ENCODE data around the gene GRAPL.
"Not testable (repeated sequence)": the region's sequence is repeated elsewhere in the genome, so short reads cannot be mapped to it uniquely, and the experiment has no call there.

GRAPL gene

DNA sequence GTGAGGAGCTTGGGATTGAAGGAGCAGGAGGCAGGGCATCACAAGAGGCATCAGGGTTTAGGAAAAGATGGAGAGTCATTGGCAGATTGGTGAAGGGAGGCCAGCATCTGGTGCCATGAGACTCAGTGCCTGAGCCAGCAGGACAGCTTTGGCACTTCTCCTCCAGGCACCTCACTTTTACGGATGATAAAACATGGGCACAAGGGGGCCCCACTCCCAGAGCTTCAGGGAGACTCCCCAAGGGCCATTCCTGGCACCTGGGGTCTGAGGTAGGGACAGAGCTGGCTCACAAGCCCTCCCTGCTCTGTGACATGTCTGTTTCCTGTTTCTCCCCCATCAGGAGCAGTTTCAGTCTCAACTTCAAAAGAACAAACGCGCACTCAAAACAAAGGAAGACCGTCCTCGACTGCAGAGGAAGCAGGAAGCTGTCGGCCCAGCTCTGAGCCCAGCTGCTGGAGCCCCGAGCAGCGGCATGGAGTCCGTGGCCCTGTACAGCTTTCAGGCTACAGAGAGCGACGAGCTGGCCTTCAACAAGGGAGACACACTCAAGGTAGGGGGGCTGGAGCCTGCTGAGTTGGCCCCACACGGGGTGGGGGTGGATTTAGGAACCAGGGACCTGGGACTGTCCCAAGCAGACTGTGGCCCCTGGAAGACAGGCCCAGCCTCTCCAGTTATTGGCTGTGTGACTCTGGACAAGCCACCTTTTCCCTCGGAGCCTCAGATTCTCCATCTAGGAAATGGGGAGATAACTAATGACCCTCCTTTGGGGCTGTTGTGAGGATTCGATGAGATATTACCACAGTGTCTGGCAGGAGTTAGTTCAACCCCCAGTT is at the start of gene GRAPL:
GRAPL (plus strand) TSS at position 442 of the 833 bp plus-strand sequence; CDS start at position 473, 31 bp downstream.
- not testable (repeated sequence) for DNase-seq

DNA sequence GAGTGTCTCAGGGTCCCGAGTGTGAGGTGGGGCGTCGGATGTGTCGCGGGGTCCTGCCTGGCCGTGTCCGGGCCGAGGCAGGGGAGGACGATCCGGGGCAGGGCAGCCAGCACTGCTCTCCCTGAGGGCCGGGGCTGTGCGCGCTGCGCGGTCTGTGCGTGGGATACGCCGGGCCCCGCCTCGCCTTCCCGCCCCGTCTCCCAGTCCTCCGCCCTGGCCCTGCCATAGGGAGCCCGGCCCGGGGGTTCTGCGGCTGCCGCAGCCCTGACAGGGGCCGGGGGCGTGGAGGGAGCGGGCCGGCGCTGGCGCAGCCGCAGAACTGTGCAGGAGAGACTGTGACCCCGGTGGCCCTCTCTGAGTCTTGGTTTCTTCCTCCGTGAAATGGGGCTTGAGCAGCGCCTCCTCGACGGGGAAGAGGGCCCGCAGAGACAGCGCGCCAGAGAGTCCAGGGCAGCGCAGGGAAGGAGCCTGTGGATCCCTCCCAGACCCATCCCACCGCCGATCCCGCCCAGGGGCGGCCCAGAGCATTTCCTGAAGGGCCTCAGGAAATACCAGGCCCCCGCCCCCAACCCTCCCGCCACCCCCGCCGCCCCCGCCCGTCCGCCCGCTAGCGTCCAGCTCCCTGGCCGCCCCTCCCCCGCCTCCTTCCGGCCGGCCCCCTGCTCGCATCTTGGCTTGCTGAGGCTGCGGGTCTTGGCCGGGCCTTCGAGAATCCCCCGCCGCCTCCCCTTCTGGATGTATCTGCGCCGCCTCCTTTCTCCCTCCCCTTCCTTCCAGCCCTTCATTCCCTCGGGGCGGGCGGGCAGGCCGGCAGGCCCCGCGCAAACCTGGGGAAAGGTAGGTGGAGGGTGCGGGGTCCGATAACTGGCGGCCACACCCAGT is 38.3 kb upstream of the GRAPL start:
- DNase-seq = not testable (repeated sequence)

DNA sequence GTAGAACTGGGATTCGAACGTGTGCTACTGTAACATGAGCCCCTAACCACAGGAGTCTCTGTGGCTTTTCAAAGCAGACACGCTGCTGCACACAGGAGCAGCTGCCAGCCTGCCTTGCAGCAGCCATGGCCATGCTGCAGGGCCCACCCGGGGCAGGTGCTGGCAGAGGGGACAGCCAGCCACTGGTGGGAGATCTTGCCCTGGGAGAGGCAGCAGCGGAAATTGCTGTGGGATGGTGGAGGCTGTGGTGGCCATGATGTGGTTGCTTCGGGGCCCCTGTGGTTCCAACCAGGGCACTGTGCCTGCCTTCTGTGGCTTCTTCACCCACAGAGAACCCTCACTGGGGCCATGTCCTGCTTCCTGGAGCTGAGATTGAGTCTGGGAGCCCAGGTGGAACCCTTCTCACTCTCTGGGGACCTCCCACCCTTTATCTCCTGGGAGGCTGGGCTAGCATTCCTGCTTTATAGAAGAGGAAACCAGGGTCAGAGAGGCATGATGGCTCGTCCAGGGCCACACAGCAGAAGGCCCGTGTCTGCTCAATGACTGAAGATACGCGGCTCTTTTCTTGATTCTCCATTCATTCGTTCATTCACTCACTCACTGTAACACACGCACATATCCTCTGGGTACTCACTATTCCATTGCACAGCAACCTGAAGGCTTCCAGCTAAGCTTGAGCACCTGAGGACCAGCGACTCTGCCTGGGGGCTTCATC is 37.2 kb upstream of the GRAPL start:
- not testable (repeated sequence) for DNase-seq

DNA sequence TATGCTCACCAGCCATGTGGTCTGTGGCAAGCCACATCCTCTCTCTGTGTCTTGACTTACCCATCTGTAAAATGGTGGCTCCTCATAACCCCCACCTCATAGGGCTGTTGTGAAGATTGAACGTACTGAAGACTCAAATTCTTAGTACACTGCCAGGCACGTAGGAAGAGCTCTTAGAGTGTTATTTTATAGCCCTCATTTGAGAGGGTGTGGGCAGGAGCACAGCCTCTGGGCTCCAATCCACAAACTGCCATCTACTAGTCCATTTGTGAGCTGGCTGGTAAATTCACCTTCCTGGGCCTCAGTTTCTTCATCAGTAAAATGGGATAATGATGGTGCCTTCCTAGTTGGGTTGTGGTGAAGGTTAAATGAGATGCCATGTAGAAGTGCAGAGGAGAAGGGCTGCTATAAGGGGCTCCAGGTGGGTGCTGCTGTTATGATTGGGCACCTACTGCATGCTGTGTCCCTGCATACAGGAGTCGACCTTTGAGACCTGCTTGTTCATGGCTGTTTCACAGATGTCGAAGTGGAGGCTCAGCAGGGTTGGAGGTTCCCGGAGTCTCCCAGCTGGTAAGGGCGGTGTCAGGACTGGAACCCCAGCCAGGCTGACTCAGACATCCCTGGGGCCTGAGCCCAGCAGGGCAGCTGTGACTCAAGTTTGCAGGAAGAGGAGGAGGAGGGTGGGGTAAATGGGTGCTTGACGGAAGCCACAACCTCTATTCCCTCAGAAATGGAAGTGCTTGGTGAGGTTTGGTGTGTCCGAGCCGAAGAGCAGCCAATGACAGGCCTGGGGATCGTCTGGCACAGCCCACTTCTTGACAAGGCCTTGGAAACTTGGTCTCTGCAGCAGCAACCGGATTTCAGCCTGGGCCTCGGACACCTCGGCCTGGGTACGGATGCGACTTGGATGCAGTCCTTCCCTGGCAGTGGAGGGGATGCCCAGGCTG is 34.4 kb upstream of the GRAPL start:
- not testable (repeated sequence) for DNase-seq

DNA sequence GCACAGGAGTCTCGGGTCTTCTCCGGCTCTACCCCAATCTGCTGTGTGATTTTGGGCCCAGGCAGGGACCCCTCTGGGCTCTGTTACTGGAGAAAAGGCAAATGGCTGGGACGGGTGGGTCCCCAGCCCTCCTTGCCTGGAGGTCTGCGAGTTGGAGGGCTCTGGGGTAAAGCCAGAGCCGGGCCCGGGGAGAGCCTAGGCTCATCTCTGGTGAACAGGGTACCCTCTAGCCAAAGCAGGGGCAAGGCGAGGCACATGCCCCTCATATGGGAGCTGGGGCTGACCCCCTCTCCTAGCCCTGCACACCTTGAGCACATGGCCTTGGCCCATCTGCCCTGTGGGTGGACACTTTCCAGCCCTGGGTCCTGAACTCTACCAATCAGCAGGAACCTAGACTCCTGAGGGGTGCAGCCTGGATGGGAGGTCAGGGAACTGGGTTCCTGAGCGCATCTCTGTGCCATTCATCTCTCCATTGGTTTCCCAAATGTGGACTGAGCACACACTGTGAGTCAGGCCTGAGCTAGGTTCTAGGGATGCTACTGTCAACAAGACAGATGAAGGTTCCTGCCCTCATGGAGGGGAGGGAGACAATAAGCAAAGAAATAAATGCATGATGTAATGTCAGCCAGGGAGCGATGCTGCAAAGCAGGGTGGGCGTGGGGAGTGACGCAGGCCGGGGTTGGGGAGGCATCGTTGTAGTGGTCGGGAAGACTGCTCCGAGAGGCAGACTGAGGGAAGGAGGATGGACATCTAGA is 33.5 kb upstream of the GRAPL start:
- DNase-seq = not testable (repeated sequence)

DNA sequence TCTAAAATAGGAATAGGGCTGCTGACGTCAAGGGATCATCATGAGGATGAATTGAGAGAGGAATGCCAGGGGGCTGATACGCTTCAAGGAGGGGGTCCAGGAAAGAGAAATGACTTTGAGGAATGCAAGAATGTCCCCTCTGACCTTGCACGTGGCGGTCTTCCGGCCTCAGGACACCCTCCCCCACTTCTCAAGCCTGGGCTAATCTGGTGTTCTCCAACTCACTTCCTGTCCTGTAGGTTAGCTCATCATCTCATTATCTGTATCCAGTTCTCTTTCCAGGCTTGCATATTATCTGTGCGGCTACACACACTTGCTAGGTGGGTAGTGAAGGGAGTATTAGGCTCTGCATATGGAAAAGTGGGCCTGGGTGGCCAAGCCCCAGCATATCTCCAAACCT is 18.9 kb upstream of the GRAPL start:
- not testable (repeated sequence) for DNase-seq

DNA sequence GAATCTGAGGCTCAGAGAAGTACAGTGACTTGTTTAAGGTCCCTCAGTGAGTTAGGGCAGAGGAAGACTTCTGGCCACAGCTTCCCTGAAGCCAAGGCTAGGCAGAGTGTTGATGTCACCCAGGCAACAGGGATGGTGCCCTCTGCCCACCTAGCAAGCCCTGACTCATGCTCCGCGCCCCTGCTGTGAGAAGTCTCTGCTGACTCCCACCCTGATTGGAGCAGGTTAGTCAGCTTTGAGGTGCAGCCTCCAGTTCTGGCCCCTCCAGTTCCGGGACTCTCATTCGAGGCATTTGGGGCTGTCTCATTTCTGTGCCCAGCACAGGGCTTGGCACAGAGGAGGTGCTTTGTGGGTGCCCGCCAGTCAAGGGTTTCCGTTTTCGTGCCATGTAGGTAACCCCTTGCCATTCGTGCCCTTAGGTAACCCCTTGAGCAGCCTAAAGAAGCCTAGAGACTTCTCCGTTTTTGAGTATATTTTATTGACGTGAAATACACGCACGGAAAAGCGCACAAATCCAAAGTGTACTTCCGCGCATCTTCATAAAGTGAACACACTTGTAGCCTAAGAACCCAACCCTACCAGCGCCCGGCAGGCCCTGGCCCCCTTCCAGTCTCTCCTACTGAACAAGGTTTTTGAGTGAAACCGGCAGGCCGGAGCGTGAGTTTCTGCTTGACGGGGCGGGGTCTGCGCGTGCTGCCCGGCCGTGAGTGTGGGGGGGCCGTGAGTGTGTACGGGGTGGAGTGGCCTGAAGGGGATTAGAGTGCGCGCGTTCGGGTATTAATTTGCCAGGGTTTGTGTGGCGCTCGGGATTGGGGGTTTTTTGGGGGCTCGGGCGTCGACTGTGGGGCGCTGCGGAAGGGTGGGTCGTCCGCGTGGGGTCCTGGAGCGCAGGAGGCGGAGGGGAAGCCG is 16.9 kb upstream of the GRAPL start:
- not testable (repeated sequence) for DNase-seq

DNA sequence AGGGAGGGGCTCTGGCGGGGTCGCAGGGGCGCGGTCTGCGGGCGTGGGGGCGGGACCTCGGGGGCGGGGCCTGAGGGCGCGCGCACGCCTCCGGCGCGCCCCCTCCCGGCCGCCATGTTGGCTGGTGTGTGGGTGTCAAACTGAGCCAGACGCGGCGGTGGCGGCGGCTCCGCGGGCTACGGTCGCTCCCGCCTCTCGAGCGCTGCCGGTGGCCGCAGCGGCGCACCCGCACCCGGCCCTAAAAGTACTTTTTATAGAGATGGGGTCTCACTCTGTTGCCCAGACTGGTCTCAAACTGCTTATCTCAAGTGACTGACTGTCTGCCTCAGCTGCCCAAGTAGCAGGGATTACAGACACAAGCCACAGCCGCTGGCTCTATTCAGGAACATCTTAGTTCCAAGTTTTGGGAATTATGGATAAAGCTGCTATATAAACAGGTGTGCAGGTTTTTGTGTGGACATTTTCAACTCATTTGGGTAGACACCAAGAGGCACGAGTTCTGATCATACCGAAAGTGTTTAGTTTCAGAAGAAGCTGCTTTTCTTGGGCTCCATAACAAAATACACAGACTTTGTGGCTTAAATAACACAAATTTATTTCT is 16.2 kb upstream of the GRAPL start:
- DNase-seq = peak; percentile 52

DNA sequence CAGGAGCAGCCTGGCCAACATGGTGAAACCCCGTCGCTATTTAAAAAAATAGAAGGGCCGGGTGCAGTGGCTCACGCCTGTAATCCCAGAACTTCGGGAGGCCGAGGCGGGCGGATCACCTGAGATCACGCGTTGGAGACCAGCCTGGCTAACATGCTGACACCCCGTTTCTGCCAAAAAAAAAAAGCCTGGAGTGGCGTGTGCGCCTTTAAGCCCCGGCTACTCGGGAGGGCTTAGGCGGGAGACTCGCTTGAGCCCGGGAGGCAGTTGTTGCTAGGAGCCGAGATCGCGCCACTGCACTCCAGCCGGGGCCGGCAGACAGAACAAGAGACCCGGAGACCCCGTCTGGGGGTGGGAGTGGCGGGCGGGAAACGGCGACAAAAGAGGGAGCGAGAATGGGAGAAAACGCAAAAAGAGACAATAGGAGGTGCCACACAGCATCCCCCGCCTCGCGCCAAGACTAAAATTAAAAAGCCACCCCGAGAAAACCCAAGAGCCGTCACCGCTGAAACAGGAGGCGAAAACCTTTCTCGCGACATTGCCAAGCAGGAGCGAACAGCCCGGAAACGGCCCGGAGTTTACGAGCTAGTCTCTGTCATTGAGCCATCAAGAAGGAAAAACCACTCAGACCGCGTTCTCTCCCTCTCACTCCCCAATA is 15.5 kb upstream of the GRAPL start:
- peak; percentile 23 for DNase-seq

DNA sequence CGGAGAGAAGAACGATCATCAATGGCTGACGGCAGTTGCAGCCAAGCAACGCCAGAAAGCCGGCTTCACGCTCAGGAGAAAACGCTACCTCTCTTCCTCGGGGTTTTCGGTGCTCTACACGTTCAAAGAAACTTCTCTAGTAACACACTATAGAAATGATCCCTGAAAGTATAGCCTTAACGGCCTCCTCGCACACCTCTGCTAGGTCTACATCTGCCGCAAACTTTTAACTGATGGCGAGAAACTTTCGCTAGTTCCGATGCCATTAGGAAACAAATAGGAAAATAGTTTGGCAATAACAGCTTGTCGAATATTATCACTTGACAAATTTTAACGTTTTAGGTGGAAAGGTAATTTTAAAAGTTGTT is 14.9 kb upstream of the GRAPL start:
- DNase-seq = not testable (repeated sequence)

DNA sequence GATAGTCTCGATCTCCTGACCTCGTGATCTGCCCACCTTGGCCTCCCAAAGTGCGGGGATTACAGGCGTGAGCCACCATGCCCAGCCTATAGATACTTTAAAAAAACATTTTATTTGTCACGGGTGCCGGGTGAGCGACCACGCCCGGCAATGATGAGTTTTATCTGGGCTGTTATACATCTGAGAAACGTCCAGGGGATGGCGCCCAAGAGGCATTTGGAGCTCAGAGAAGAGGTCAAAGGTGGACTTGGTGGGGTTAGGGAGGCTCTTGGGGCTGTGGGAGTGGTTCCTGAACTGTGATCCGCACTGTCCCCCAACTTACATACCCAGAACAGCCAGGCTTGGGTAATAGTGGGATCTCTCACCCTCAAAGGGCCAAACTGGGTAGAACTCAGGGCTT is 8.7 kb upstream of the GRAPL start:
- not testable (repeated sequence) for DNase-seq

DNA sequence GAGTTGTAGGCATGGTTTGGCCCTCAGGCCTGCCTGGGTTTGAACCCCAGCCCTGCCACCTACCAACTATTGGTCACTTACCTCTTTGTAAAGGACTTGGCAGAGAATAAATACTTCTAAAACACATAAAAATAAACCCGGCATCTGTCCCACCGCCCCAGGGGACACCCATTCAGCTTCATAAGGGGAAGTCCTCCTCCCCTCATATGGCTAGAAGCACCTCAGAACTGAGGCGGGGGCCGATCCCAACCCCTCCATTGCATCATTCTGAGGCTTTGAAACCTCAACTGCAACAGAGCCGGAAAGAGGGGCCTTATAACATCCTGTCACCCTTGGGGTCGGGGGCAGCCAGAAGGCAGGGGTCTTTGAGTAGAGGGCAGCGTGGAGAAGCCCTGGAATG is 2.1 kb upstream of the GRAPL start:
- not testable (repeated sequence) for DNase-seq

DNA sequence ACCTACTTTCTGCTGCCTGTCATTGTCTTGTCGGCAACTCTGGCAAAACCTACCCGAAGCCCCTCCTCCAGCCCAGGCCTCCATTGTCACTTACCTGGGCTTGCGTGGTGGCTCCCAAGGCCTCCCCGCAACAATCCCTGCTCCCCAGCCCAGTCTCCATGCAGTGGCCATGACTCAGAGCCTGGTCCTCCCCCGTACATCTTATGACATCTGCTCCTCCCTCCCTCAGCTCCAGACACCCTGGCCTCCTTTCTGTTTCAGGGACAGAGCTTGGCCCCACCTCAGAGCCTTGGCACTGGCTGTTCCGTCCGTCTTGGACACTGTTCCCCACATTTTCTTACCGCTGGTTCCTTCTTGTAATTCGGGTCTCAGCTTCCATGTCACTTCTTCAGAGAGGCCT is 2.1 kb downstream of the GRAPL start:
- not testable (repeated sequence) for DNase-seq

DNA sequence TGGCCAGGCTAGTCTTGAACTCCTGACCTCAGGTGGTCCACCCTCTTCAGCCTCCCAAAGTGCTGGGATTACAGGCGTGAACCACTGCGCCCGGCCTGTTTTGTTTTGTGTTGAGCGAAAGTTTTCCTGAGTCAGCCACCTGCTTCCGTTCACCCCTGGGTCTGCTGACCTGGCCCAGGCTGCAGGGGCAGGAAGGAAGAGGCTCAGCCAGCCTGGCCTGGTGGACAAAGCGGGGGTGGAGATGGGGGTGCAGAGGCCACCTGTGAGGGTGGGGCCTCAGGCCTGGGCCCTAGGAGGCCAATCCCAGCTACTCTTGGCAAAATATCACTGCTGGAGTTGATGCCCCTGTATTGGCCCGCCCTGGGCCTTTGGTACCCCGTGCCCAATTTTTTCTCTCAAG is 3.7 kb downstream of the GRAPL start:
- DNase-seq = not testable (repeated sequence)

DNA sequence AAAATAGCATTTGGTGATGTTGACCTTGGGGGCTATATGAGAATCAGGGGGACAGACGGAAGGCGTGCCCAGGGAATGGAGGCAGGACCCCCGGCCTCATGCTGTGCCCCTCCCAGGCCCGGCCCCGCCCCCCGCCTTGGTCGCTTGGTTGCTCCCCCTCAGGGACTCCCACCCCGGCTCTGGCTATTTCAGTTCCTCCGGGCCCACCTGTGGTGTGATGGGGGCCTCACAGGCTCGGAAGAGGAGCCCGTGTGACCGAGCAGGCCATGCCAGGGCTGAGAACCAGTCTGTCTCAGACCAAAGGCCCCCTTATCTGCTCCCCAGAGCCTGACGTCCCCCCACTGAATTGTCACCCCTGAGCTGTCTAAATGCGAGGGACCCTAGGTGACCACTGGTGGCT is 4.4 kb downstream of the GRAPL start:
- not testable (repeated sequence) for DNase-seq

DNA sequence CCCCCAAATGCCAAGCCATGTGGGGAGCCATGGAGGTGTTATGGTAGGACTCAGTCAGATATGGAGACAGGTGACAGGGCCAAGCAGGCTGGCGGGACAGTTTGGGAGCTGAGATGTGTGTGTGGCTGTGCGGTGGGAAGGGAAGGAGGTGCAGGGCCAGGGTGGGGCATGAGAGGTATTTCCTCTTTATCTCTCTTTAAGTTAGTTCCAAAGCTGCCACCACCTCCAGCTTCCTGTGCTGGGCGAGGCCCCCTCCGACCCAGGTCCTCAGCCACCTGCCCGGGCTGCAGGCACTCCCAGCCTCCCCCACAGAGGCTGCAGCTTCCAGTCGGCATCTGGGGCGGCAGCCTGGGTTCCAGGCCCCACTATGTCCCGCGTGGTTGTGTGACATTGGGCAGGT is 6.4 kb downstream of the GRAPL start:
- DNase-seq = not testable (repeated sequence)

DNA sequence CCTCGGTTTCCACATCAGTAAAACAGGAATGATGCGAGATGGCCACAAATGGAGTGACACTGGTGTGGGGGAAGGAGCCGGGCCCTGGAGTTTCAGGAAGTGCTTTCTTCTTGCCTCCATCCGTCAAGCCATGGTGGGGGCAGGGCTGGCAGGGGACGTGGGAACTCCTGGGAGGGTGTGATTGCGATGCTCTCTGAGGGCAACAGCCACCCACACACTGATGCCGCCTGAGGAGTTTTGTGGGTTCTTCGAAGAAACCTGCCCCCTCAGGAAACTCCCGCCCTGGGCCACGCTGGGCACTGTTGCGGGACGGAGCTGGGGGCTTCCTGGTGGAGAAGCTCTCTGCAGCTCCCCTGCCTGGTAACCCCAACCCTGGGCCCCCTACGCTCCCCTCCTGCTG is 8.0 kb downstream of the GRAPL start:
- DNase-seq = not testable (repeated sequence)

DNA sequence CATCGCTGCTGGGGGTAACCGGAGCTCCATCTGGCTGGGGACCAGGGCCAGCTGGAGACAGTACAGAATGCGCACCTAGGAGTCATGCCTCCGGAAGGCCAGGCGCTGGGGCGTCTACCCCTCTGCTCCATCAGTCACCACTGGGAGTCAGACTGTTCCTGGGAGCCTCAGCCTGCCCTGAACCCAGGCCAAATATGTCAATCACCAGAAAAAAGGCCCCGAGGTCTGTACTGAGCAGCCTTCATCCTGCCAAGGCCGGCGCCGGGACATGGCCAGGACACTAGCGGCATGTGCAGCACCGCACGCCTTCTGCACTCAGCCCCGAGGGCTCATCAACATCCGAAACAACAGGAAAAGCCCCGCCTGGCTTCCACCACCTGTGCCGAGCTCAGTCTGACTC is 8.7 kb downstream of the GRAPL start:
- not testable (repeated sequence) for DNase-seq

DNA sequence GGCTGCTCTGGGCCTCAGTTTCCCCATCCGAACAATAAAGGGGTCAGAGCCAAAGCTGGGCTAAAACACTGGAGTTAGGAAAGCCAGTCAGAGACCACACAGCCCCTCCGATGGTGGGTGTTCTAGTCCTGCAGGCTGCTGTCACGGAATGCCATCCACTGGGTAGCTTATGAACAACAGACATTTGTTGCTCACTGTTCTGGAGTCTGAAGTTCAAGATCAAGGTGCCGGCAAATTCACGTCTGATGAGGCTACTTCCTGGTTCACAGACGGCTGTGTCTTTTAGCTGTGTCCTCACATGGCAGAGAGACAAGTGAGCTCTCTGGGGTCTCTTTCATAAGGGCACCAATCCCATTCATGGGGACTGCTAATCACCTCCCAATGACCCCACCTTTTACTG is 9.2 kb downstream of the GRAPL start:
- DNase-seq = not testable (repeated sequence)

All from CD4-positive, alpha-beta T cell treated with Interleukin-4 for 4 hours (primary cell).